ENCODE data around the gene CFAP99. TPM values are rescaled to one million over a fixed set of nuclear protein-coding genes. Genes with fewer than 3 reads are reported as not detected.

CFAP99 gene
- total RNA-seq, 2 donors from 2014 or later: not detected

DNA sequence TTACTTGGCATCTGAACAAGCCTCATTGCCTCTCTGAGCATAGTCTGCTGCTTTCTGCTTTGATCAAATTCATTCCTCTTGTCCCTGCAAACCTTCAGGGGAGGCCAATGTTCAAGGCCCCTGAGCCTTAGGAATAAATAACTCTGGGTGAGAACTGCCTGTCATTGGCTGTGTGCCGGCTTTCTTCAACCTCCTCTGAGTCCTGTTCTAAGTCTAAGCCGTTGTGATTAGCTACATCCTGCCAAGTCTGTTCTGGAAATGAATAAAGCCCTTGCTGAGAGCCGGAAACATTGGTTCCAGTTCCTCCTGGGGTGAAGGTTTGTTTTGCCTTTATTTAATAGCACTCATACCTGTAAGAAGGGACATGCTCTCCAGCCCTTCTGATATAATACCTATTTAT, 63.9 kb downstream of the CFAP99 start:
- DNase-seq (peak; percentile 84), ATAC-seq (peak; percentile 67 to 68)
- intact Hi-C loops (cut with DNase I): no loop called here

DNA sequence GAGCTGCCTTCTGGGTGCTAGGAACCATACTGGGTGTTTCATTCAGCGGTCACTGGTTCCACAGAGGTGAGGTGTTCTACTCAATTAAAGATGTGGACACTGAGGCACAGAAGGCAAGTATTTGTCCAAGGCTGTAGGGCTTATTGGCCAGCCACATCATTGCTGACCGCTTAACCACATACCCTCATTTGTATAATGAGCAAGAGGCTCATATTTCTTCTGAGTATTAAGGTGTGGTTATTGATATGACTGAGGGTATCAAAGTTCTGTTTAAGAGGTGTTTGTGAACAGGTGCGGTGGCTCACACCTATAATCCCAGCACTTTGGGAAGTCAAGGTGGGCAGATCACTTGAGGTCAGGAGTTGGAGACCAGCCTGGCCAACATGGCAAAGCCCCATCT, 64.5 kb downstream of the CFAP99 start:
- DNase-seq (no peak), ATAC-seq (no peak)
- intact Hi-C loops (cut with DNase I): no loop called here

DNA sequence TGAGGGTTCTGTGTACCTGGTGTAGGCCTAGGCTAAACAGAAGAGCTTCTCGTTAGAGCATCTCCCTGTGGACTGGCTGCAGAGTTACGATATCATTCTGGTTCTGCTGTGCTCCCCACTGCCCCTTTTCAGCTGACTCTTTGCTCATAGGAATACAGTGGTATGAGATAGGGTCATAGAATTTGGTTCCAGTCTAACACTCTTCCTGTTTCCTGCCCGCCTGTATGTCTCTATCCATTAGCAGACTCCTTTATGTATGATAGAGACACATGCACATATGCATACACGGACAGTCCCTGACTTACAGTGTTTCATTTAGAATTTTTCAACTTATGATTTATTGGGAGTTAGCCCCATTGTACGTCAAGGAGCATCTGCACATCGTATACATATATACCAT, 65.4 kb downstream of the CFAP99 start:
- ATAC-seq (no peak), DNase-seq (no peak)
- intact Hi-C loops (cut with DNase I): no loop called here

DNA sequence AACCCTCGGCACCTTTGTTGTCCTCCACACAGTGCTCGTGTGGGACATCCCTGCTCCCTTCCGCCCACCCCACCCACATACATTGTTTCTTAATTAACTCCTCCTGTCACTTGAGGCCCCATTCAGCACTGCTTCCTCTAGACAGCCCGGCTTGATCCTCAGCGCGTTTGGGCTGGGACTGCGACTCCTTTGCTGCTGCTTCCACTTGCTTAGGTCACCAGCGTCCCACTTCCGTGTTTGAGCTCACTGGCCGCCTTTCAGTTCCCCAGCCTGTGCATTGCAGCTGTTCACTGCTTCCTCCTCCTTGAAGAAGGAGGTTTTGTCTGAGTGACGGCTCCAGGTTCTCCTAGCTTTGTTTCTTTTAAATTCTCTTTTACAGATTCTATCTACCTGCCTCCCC, 66.2 kb downstream of the CFAP99 start:
- ATAC-seq: peak; percentile 78 to 87
- intact Hi-C loops (cut with DNase I): no loop called here
- peak; percentile 82 for DNase-seq

DNA sequence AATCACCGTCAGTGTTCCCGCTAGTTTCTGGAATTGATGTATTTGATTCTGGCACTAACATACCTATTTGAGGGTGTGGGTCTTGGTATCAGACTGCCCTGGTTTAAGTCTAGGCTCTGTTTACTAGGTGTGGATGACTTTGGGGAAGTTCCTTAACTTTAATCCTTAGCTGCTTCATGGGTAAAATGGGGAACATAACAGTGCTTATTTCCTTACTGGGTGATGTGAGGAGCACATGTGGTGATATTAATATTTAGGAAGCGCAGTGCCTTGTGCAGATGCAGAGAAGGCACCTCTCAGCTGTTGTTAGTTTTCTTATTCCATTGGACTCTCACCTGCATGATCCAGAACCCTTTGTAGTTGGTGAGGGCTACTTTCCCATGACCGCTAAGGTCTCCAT, 67.2 kb downstream of the CFAP99 start:
- intact Hi-C loops (cut with DNase I): no loop called here
- DNase-seq: no peak
- peak in 1 of 2 donors; percentile 17 for ATAC-seq

DNA sequence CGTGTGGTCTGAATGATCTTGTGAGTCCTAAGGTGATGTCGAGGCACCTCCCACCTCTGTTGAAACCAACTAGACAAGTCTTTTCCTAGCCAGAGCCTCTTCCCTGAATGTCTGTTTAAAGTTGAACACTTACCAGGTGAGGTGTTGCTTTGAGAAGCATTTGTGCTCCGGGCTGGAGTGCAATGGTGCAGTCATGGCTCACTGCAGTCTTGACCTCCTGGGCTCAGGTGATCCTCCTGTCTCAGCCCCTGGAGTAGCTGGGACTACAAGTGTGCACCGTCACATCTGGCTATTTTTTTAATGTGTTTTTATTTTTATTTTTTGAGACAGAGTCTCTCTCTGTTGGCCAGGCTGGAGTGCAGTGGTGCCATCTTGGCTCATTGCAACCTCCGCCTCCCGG, 68.2 kb downstream of the CFAP99 start:
- ATAC-seq: no peak
- no peak for DNase-seq
- intact Hi-C loops (cut with DNase I): no loop called here

DNA sequence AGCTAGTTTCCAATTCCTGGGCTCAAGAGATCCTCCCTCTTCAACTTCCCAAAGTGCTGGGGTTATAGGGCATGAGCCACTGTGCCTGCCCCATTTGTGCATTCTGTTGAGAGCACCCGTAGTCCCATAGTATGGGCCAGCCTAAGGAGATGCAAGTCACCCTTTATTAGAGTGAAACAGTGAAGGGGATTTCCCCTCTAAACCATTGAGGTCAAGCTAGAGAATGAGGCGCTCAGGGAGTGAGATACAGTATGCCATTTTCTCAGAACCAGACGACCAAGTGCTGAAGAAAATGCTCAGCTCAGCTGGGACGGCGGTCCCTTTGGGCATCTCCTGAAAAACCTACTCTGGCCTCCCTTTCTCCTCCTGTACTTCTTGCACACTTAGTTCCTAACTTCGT, 68.9 kb downstream of the CFAP99 start:
- intact Hi-C loops (cut with DNase I): no loop called here
- DNase-seq: no peak
- ATAC-seq: no peak

DNA sequence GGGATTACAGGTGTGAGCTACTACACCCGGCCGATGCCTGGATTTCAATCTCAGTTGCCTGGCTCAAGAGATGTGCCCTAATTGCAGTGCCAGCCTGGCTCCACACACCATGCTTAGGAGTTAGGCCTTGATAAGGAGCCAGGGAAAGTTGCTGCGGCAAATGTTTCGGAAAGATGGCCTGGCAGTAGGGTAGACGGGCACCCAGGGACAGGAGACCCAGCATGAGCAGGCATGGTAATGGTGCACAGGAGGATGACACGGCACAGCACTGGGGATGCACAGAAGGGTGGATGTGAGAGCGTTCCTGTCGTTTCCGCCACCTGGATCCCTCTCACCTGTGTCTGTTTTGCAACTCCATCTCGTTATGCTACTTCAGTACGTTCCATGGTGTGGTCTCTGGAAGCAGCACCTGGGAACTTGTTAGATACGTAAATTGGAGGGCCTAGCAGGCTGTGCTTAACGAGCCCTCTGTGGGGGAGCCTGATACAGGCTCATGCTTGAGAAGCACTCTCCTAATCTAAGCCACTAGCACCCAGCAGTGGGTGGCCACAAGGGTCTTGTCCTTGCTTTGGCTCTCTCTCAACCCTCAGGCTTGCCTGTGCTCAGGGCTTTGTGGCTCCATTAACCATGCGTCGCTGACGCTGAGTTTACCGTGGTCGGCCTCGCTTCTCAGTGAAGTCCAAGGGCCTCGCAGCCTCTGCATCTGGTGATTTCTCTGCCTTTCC, 70.5 kb downstream of the CFAP99 start:
- no peak for ATAC-seq
- no peak for DNase-seq
- intact Hi-C loops (cut with DNase I): no loop called here

DNA sequence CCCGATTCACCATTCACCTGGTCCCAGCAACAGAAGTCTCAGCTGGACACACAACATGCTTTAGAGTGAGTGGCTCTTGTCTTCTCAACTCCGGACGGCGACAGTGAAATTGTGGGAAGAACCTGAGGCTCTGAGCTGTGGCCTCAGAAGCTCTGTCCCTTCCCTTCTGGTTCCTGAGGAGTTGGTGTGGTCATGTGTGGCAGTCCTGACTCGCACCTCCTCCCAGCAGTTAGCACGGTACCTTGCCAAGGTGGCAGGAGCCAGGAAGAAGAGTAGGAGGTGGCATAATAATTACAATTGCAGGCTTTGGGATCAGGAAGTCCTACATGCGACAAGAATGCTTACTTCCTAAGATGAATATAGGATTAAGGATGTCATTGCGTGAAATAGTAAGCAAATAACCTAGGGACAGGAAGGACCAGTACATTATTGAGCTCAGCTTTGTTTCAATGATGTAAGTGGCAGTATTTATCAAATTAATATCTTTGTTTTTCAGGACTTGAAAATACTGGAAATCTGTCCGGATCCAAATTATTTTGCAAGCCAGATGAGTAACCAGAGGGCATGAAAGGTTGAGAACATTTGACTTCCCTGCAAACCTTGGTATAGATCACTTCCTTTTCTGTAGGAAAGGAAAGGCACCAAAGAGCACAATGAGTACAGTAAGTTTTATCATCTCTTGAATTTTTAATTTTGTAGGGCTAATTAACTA, 71.2 kb downstream of the CFAP99 start:
- ATAC-seq (no peak), DNase-seq (no peak)
- intact Hi-C loops (cut with DNase I): no loop called here

DNA sequence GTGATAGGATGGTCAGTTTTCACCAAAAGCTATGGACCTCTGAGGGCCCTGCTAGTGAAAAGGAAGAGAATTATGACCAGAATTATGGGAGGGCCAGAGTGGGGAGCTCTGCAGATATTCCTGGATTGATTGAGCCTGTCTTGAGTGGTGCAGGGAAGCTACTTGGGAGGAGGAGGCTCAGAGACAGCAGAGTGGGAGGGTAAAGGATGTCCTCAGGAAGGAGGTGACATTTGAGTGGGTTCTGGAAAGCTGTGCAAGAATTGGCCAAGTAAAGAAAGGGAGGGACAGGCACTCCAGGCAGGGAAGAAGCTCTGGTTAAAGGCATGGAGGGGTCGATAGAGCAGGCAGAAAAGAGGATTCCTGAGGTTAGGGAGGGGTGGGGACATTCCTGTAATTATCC, 74.2 kb downstream of the CFAP99 start:
- DNase-seq: no peak
- ATAC-seq: no peak
- intact Hi-C loops (cut with DNase I): no loop called here

DNA sequence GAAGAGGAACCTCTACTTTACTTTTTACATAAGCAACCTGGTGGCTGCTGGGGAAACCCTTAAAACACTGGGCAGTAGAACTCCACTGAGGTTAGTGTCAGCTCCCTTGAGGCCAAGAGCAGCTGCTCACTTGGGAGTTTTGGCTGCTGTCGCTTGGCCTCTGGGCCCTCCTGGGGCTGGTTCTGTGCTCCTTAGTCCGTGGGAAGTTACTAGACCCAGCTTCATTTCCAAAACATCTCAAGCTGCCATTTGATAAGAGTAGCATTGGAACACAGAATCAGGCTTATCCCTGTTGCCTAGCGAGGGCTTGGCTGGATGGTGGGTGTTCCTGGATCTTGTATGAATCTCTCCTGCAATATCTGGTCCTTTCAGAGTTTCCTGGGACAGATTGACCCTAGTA, 76.2 kb downstream of the CFAP99 start:
- peak; percentile 33 to 54 for ATAC-seq
- DNase-seq: peak; percentile 27
- intact Hi-C loops (cut with DNase I): no loop called here

DNA sequence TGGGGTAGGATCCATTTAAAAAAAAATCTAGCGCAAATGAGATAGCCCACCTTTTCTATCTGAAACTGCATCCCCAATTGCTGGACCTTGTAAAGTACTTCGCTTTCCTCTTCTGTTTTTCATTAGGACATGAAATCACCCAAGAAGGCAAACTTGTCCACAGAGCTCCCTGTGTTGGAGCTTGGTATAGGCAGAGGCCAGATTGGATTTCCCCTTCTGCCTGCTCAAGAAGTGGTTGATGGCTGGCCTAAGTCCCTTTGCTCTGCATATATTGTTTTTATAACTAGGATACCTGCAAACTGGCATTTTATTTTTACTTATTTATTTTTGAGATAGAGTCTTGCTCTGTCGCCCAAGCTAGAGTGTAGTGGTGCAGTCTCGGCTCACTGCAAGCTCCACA, 78.6 kb downstream of the CFAP99 start:
- intact Hi-C loops (cut with DNase I): no loop called here
- ATAC-seq: no peak
- DNase-seq: no peak

DNA sequence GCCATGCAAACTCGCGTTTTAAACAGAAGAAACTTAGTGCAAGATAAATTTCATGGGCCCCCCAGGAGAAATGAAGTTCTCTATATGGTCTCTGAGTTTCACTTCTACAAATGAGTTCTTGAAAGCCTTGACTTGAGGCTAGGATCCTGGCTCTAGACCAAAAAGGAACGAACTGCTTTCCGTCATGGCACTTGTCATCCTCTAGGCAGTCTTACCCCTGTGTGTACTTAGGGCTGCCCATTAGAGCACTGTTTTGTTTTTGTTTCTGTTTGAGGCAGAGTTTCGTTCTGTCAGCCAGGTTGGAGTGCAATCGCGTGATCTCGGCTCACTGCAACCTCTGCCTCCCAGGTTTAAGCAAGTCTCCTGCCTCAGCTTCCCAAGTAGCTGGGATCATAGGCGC, 79.2 kb downstream of the CFAP99 start:
- ATAC-seq (peak in 1 of 2 donors; percentile 46), DNase-seq (no peak)
- intact Hi-C loops (cut with DNase I): no loop called here

DNA sequence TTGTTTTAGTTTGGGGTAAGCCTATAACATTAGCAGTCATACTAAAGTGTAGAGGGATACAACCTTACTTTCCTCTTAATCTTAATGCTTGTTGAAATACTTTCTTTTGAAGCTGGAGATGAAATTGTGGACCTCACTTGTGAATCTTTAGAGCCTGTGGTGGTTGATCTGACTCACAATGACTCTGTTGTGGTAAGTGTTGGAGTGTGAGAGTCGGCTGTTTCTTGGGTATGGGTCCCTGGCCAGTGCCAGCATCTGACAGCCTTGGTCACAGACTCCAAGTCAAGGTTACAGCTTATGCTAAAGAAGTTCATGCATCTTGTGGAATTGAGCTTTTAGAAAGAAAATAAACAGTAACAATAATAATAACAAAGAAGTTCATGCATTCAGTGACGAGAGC, 81.8 kb downstream of the CFAP99 start:
- ATAC-seq: no peak
- intact Hi-C loops (cut with DNase I): no loop called here
- no peak for DNase-seq

DNA sequence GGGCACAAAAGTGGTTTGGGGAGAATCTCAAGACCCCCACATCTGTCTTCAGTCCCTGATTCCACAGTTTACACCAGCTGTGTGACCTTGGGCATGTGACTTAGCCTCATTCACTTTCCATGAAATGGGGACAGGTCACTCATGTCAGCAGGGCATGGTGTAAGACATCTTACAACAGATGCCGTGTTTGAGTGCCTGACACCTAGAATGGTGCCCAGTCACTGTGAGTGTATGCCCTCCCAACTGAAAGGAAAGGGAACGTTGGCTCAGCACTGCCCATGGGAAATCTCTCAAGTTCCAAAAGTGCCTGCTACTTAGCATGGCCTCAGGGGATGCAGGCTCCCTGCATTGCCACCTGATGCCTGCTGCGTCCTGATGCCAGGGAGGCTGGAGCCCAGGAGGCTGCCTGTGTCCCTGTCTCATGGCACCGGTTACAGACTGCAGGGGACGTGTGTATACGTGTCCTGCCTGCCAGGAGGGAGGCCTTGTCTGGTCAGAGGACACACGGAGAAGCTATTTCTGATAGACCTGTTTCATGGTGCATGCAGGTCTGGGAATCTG, 82.4 kb downstream of the CFAP99 start:
- ATAC-seq: peak in 1 of 2 donors; percentile 40
- intact Hi-C loops (cut with DNase I): no loop called here
- no peak for DNase-seq

DNA sequence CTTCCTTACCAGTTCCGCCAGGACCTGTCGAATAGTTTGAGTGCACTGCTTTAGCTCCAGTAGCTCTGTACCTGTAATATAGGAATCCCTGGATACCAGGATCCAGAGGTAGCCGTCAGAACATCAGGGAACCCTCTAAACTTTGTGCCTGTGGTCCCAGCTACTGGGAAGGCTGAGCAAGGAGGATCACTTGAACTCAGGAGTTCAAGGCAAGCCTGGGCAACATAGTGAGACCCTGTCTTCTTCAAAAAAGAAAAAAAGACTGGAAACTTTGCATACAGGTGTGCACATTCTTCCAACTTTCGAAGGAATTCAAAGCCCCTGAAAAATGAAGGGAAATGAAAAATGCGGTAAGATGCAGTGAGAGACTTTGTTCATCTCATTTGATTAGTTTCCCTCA, 85.1 kb downstream of the CFAP99 start:
- intact Hi-C loops (cut with DNase I): no loop called here
- DNase-seq (no peak), ATAC-seq (no peak)

DNA sequence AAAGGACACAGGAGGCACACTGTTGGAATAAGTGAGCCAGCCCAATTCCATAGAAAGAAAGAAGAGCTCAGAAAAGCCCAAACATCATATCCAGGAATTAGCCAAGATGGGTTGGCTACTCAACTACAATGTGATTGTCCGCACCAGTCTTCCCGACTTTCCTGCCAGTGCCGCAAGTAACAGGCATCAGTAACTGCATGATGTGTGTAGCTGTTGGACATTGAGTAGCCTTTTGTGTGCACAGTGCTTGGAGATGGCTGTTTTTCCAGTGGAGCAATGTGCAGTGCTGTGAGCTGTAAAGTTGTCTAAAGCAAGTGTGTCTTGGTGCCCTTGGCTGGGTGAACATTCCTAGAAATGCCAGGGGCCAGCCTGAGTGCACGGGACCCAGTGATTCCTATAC, 88.5 kb downstream of the CFAP99 start:
- intact Hi-C loops (cut with DNase I): no loop called here
- DNase-seq (no peak), ATAC-seq (no peak)

DNA sequence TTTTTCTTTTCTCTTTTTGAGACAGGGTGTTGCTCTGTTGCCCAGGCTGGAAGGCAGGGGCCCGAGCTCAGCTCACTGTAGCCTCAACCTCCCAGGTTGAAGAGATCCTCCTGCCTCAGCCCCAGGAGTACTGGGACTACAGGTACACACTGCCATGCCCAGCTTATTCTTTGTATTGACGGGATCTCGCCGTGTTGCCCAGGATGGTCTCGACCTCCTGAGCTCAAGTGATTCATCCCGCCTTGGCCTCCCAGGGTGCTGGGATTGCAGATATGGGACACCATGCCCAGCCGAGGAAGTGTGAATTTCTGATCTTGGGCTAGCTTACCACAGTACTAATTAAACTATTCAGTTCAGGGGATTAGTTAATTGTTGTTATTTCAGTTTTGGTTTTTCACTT, 89.1 kb downstream of the CFAP99 start:
- ATAC-seq (no peak), DNase-seq (no peak)

DNA sequence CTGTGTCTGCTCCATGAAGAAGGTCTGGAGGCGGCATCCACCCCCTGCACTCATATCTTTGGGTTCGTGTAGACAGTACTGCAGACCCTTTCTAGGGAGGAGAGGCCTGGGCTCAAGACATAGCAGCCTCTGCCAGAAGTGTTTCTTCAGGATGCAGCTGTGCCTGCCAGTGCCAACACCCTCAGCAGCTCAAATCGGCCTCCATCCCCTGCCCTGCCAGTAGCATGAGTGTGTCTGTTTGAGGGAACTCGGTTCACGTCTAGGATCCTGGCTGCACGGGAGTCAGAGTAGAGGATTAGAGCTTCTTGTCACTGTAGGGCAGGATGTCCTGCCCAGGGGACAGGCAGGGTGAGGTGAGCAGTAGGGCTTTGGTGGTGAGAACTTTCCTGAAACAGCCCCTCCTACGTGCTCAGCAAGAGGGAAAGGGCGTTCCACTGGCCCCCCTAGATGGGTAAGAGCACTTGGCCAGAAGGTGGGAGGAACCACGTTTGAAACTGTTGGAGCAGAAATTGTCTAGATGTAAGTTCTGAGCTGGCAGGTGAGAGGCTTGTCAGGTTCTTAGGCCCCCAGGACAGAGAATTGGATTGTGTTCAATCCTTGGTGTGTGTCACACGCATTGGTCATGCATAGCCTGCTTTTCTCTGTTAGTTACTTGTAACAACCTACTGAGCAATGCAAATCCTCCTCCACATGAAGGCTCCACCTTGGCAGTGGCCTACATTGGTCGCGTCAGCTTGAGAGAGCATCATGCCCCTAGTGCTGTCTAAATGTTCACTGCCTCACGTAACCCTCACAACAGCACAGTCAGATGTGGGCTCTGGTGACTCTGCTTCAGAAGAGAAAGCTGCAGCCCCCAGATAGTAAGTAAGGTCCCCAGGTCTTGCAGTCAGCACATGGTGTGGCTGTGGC, 91.8 kb downstream of the CFAP99 start:
- intact Hi-C loops (cut with DNase I): no loop called here
- ATAC-seq (no peak), DNase-seq (no peak)

More for the DNA sequence above, 89.1 kb downstream of the CFAP99 start:
- intact Hi-C loops (cut with DNase I): no loop called here

DNA sequence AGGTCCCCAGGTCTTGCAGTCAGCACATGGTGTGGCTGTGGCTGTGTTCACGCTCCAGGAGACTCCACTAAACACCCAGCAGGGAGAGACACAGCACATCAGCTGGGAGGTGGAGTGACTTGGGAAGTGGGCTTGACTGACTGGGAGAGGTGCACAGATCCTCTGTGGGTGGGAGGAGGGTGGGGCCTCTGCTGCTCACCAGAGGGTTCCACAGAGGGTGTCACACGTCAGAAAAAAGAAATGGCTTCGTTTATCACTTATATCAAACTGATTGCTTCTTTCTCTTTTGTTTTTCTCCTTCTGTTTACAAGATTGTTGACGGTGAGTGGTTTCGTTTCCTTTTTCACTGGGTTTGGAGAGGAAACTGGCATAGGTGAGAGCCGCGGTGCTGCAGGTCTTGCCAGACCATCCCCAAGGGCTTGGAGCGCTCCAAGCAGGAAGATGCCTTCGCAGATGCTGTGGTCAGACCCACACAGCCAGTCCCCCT, 92.9 kb downstream of the CFAP99 start:
- no peak for DNase-seq
- intact Hi-C loops (cut with DNase I): no loop called here
- ATAC-seq: no peak

Data from left cardiac atrium (tissue), 4 donors.